Inferior parietal cortex (tissue), 1 donor: ENCODE data around the gene ERLEC1.
"Not testable (repeated sequence)": the region's sequence is repeated elsewhere in the genome, so short reads cannot be mapped to it uniquely, and the experiment has no call there.

ENCODE experiments used
- DNase-seq: peaks from one replicate; pipeline ENCODE4 v3.0.0-alpha.2; 2016; ENCODE audit errors: extremely low spot score

The ERLEC1 gene

GRCh38 chr2:53786705-53787613 lies at the start of gene ERLEC1, which contains the start of gene ASB3:
Gene ERLEC1 (plus strand): TSS chr2:53787044. CDS start chr2:53787211, 167 bp downstream.
Gene ASB3 (minus strand): TSS chr2:53786953. CDS start chr2:53765572, 21,381 bp downstream.
- DNase-seq, result peak; percentile 92

GRCh38 chr2:53737091-53737490 lies 49.8 kb upstream of the ERLEC1 start:
- DNase-seq, result no peak

GRCh38 chr2:53739032-53739431 lies 47.8 kb upstream of the ERLEC1 start:
- no peak for DNase-seq

- no peak for DNase-seq
These were observed 46.7 kb upstream of the ERLEC1 start for GRCh38 chr2:53740170-53740569.

GRCh38 chr2:53744395-53745065 lies 42.3 kb upstream of the ERLEC1 start:
- no peak for DNase-seq

GRCh38 chr2:53750041-53750768 lies 36.6 kb upstream of the ERLEC1 start:
- DNase-seq, result no peak

- DNase-seq, result no peak
These were observed 35.1 kb upstream of the ERLEC1 start for GRCh38 chr2:53751728-53752127.

GRCh38 chr2:53752385-53752784 lies 34.5 kb upstream of the ERLEC1 start:
- DNase-seq, result no peak

- DNase-seq, result no peak
These were observed 33.8 kb upstream of the ERLEC1 start for GRCh38 chr2:53753041-53753440.

GRCh38 chr2:53755121-53755520 lies 31.7 kb upstream of the ERLEC1 start:
- no peak for DNase-seq

- DNase-seq, result no peak
These were observed 30.2 kb upstream of the ERLEC1 start for GRCh38 chr2:53756644-53757043.

- not testable (repeated sequence) for DNase-seq
These were observed 29.6 kb upstream of the ERLEC1 start for GRCh38 chr2:53757206-53757605.

GRCh38 chr2:53765767-53766166 lies 21.1 kb upstream of the ERLEC1 start:
- no peak for DNase-seq

GRCh38 chr2:53767405-53768241 lies 19.2 kb upstream of the ERLEC1 start, which contains the start of gene CHAC2:
Gene CHAC2 (plus strand): TSS chr2:53767804. CDS start chr2:53767887, 83 bp downstream.
- peak; percentile 85 for DNase-seq

- no peak for DNase-seq
These were observed 18.7 kb upstream of the ERLEC1 start for GRCh38 chr2:53768242-53768542.

- no peak for DNase-seq
These were observed 17.4 kb upstream of the ERLEC1 start for GRCh38 chr2:53769318-53769945.

GRCh38 chr2:53770264-53770663 lies 16.6 kb upstream of the ERLEC1 start:
- DNase-seq, result no peak

- DNase-seq, result no peak
These were observed 9.7 kb upstream of the ERLEC1 start for GRCh38 chr2:53777134-53777533.

- no peak for DNase-seq
These were observed 8.2 kb upstream of the ERLEC1 start for GRCh38 chr2:53778536-53779162.

- no peak for DNase-seq
These were observed 6.8 kb upstream of the ERLEC1 start for GRCh38 chr2:53780056-53780455.
